ENCODE results near the gene GARS1.
A peak's percentile ranks its signal among the peaks of the same experiment; 100 is the strongest.
"Not testable (repeated sequence)": the region's sequence is repeated elsewhere in the genome, so short reads cannot be mapped to it uniquely, and the experiment has no call there.

Gene GARS1, protein sequence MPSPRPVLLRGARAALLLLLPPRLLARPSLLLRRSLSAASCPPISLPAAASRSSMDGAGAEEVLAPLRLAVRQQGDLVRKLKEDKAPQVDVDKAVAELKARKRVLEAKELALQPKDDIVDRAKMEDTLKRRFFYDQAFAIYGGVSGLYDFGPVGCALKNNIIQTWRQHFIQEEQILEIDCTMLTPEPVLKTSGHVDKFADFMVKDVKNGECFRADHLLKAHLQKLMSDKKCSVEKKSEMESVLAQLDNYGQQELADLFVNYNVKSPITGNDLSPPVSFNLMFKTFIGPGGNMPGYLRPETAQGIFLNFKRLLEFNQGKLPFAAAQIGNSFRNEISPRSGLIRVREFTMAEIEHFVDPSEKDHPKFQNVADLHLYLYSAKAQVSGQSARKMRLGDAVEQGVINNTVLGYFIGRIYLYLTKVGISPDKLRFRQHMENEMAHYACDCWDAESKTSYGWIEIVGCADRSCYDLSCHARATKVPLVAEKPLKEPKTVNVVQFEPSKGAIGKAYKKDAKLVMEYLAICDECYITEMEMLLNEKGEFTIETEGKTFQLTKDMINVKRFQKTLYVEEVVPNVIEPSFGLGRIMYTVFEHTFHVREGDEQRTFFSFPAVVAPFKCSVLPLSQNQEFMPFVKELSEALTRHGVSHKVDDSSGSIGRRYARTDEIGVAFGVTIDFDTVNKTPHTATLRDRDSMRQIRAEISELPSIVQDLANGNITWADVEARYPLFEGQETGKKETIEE

DNA sequence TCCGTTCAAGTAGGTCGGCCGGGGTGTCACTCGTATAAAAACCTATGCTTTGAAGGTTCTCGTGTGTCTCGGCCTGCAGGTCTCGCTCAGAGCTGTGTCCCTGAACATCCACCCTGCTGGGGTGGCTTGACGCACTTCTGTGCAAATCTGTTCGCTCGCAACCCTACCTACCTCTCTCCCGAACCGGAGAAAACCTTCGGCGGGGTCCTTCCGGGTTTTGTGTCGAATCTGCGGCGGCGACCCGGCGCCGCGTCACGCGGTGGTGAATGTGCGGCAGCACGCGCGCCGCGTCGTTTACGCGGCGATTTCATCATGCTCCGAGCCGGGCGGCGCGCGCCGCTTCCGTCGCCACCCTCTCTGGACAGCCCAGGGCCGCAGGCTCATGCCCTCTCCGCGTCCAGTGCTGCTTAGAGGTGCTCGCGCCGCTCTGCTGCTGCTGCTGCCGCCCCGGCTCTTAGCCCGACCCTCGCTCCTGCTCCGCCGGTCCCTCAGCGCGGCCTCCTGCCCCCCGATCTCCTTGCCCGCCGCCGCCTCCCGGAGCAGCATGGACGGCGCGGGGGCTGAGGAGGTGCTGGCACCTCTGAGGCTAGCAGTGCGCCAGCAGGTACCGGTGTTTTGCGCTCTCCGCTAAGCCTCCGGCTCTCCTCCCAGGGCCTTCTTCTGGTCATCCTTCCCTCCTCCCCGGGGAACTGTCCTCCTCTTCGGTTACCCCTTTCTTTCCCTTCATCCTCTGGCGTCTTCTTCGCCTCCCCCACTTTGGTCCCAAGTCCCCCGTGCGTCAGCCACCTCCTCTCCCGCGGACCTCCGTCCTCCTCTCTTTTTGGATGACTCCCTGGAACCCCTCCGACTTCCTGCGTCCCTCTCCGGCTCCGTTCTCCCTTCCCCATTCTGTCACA, at the start of gene GARS1:
GARS1 (plus strand) TSS at position 339 of the 896 bp plus-strand sequence; CDS start at position 383, 44 bp downstream.
- peak; percentile 87 for DNase-seq

DNA sequence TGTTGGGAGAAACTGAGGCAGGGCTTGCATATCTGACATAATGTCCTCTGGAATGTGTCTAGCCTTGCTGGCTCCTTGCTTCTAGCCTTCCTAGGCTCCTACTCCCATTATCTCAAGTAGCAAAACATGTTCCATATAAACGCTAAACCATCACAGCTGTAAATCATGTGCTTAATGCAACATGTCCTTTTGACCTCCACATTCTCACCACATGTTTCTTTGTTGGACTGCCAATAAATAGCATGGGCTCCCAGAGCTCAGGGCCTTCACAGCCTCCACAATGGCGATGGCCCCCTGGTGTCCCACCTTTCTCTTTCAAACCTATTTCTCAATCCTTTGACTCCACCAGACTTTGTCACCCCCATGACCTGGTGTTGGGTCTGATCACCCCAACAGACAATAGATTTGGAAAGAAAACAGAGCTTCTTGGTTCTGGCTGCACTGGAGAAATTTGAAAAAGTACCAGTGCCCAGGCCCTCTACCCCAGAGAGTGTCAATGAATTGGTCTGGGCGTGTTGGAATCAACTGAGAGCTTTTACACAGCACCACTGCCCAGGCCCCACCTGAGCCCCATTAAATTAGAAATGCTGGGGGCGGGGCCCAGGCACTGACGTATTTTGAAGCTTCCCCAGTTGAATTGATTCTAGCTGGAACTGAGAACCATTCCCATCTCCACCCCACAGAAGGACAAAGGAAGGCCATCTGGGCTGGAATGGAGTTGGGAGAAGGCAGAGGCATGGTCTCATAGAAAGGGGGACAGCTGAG, 48.7 kb upstream of the GARS1 start:
- DNase-seq: no peak

DNA sequence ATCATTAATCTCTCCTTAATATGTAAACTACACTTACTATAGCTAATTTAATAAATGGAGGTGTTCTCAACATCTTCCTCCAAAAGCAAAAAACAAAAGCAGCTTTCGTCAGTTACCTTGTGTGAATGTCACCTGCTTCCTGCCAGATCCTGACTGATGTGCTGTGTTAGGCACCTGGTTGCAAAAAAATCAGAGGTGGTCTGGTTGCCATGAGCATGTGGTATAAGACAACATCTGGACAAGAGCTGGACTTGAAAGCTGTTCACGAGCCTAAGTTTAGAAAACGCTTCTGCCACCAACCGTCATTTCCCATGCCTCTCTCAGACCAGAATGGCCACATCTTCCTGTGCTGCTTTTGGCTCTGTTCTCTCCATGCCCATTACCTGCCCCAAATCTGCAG, 48.1 kb upstream of the GARS1 start:
- DNase-seq: no peak

DNA sequence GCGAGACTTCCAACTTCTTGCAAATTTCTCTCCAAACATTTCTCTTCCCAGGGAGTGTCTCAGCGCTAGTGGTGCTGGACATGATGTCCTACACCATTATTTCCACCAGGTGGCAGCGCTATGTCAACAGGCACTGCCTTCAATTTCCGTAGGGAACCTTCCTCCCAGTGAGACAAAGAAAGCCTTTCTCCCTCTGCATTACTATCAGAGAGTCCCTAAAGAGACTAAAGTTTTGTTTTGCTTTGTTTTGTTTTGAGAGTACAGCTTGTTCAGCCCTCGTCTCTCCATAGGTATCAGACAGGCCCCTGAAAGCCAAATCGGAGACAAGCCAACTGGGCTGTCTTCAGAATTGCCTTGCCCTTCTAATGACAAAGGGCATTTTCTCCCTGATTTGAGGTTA, 45.8 kb upstream of the GARS1 start:
- DNase-seq: peak; percentile 20

DNA sequence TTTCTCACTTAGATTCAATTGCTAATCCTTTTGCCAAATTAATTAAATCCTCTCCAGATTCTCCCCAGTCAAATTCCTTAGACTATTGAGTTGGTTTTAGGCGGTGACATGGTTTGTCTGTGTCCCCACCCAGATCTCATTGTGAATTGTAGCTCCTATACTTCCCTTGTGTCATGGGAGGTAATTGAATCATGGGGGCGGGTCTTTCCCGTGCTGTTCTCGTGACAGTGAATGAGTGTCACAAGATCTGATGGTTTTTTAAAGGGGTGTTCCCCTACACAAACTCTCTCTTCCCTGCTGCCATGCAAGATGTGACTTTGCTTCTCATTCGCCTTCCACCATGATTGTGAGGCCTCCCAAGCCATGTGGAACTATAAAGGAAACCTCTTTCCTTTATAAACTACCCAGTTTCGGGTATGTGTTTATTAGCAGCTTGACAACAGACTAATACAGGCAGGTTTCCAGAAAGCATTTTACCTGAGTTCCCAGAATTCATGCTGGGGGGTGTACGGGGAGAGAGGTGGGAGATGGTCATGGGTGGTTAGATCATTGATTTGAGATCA, 44.7 kb upstream of the GARS1 start:
- DNase-seq: no peak

DNA sequence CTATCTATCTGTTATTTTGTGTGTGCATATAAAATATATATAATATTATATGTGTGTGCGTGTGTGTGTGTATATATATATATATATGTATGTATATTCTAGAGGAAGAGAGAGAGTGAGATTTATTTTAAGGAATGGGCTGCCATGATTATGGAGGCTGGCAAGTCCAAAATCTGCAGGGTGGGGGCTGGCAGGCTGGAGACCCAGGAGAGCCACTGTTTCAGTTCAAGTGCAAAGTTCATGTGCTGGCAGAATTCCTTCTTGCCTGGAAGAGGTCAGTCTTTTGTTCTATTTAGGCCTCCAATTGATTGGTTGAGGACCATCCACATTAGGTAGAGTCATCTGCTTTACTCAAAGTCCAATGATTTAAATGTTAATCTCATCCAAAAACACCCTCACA, 42.3 kb upstream of the GARS1 start:
- DNase-seq: no peak

DNA sequence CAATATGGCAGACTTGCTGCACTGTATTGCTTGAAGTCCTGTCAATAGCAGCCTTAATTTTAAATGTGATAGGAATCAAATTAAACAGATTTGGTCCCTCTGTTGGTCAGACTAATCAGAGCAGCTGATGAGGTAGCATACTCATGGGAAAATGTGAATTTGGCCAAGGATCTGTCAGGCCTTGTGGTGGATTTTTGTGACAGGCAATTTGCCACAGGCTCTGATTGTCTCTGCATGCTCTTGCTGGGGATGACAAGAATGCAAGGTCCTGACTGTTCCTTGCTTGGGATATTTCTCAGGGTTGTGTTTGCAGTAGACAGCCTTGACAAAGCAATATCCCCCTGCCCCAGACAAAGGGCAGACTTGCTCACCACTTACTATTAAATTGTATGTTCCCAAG, 41.5 kb upstream of the GARS1 start:
- DNase-seq: no peak

DNA sequence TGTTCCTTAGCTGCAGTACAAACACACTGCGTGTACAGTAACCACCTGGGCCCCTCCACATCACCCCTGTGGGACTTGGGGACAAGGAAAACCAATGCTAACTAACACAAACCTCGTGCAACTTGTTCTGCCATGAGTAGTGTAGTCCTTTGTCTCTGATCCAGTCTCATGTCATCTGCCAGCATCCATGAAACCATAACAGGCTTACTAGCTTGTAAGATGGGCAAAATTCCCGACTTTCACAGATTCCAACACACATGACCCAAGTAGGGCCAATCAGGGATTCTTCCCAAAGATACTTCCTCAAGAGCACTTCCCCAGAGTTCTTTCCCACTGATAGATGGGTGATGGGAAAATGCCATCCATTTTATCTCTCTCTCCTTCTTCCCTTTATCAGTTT, 41.1 kb upstream of the GARS1 start:
- no peak for DNase-seq

DNA sequence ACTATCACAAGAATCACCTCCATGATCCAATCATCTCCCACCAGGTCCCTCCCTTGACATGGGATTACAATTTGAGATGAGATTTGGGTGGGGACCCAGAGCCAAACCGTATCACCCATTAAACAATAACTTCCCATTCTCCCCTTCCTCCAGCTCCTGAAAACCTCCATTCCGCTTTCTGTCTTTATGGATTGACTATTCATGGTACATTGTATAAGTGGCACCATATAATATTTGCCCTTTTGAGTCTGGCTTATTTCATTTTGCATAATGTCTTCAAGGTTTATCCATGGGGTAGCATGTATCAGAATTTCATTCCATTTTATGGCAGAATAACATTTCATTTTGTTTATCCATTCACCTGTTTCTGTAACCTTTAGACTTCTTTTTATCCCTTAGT, 39.2 kb upstream of the GARS1 start:
- DNase-seq: no peak

DNA sequence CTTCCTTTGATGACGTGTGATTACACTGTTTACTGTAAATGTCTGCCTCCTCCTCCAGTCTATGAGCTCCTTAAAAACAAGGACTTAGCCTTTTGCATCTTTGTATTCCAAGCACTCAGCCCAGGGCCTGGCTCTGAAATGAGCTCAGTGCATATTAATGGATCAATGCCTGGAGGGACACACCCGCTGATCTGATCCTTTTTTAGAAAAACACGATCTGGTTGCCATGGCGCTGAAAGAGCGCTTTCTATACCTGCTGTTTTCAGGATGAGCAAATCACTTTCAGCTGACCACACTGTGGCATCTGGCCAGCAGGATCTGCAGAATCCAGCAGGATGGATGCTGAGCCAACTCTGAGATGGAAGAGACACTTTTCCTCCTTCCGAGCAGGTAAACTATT, 37.8 kb upstream of the GARS1 start:
- DNase-seq: no peak

DNA sequence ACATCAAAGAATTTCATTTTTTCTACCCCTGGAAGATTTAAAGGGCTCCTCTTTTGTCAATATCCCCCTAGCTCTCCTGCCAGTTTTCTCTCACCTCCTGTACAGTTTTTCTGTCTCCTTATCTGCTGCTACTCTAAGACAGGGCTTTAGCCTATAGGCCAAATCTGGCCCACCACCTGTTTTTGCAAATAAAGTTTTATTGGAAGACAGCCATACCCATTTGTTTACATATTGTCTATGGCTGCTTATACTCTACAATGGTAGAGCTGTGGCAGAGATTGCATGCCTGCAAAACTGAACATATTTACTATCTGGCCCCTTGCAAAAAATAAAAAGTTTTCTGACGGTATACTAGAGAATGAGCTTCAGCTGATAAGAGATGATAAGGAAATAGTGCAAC, 37.4 kb upstream of the GARS1 start:
- no peak for DNase-seq

DNA sequence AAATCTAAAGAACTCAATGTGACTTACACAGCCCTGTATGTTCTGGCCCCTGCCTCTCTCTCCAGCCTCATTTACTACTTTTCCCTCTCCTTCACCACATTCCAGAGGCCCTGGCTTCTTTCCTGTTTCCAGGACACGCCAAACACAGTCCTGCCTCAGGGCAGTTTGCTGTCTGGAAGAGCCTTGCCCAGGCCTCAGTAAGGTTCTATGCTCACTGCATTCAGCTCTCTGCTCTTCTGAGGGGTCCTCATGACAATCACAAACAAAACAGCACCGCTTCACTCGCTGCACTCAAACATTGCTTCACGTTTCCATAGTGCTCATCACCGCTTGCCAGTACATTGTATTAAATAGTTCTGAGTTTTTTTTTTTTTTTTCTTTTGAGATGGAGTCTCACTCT, 35.1 kb upstream of the GARS1 start:
- no peak for DNase-seq

DNA sequence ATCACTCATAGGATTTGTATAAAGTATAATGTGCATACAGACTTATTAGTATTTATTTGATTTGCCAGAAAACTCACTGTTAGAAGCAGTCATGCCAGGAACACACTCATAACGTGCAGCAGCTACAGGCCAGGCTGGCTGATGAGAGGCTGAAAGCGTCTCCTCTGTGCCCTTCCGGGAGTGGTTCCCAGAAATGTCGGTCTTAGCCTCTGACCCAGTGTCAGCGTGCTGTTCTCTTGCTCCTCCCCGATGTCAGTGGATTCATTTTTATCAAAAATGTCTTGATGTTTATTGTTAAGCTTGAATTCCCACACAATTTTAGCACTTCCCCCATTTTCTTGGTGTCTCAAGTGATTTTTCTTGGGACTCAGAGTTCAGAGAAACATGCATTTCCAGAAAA, 33.3 kb upstream of the GARS1 start:
- no peak for DNase-seq

DNA sequence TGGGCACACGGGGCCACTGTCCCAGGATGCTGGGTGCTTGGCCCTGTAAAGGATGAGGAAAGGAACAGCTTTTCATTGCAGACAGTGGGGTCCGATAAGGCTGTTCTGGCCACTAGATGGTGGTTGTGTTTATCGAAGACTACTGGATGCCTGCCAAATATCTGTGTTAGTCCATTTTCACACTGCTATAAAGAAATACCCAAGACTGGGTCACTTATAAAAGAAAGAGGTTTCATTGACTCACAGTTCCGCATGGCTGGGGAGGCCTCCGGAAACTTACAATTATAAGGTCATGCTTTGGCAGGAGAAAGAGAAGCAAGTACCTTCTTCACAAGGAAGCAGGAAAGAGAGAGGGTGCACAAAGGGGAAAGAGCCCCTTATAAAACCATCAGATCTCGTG, 32.2 kb upstream of the GARS1 start:
- DNase-seq: no peak

DNA sequence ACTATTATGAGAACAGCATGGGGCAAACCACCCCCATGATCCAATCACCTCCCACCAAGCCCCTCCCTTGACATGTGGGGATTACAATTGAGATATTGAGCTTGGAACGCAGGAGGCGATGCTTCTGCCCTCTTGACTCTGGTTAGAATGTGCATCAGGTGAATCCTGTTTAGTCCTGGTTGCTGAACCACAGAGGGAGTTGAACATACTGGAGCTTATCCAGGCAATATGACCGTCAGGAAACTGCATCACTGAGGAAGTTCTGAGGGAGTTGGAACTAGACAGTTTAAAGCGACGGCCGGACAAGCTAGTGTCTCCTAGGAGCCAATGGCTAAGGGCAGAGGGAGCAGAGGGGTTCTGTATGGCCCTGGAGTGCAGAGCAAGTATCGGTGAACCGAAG, 31.8 kb upstream of the GARS1 start:
- DNase-seq: no peak

DNA sequence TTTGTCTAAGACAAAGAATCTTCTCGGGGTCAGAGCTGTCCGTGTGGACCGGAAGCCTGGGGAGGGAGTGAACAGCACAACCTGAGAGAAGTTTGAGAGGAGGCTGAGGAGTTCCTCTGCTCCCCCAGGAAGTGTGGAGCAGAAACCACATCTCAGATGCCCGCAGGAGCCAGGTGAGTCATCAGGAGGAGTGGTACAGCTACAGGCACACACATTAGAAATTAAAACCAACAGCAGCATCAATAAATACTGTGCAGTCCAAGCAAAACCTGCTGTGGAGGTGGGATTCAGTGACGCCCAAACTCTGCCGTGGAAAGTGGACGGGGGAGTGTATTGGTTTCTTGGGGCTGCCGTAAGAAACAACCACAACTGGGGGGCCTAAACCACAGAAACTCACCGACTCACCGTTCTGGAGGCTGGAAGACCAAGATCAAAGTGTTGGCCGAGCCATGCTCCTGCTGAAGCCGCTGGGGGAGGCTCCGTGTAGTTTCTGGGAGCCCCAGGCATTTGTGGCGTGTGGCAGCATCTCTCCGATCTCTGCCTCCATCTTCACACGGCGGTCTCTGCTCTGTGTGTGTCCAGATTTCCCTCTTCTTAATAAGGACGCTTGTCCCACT, 31.2 kb upstream of the GARS1 start:
- no peak for DNase-seq

DNA sequence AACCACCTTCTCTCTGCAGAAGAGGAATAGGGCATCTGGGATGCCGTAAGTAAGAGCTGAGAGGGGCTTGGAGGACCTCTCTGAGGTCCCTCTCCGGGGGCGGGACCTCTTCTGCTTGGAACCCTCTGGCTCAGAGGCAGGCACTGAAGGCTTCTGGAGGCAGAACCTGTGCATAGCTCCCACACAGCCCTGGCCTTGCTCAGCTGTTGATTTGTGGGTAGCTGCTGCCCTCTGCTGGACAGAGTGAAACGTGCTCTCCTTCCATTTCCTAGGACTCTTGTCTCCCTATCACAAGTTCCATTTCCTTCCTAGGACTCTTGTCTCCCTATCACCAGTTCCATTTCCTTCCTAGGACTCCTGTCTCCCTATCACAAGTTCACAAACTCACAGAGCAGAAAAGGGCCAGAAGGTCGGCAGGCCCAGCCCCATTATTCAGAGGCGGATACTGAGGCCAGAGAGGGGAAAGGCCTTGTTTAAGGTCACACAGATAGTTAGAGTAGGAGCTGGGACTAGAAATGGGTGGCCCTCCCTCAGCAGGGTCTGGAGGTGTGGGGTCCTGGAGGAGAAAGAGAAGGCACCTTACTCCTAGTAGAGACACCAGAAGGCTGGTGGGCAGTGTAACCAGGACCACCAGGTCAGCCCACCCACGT, 30.3 kb upstream of the GARS1 start:
- peak; percentile 74 for DNase-seq

DNA sequence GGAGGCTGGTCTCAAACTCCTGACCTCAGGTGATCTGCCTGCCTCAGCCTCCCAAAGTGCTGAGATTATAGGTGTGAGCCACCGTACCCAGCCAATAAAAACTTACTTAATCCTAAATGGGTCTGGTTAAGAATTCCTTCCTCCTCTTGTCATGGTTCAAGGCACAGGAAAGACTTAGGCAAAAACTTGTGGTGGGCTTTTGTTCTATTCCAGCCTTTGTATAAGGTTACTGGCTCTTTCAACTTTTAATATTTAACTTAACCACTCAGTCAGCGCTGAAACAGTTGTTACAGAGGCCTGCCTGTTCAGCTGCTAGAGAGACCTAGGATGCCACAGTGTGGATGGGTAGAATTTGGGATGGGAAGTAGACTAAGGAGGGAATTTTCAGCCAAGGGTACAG, 28.1 kb upstream of the GARS1 start:
- no peak for DNase-seq

DNA sequence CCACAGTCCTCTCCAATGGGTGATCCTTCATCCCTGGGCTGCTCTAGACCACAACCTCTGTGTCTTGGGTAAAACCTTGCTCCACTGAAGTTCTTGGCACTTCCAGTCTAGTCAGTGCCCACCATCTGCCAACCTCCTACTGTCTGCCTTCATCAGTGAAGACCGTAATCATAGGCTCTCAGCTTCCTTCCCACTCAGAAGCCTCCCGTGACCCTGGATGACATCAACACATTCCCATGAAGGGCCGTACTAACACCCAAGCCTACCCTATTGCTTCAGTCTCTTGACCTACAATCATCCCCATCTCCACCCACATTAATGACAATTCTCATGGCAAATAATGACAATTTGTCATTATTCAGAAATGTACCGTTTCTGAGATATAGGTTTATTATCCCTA, 27.6 kb upstream of the GARS1 start:
- no peak for DNase-seq

DNA sequence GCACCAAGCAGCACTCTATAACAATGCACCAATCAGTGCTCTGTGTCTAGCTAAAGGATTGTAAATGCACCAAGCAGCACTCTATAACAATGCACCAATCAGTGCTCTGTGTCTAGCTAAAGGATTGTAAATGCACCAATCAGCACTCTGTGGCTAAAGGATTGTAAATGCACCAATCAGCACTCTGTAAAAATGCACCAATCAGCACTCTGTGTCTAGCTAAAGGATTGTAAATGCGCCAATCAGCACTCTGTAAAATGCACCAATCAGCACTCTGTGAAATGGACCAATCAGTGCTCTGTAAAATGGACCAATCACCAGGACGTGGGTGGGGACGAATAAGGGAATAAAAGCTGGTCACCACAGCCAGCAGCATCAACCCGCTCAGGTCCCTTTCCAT, 24.4 kb upstream of the GARS1 start:
- not testable (repeated sequence) for DNase-seq

DNA sequence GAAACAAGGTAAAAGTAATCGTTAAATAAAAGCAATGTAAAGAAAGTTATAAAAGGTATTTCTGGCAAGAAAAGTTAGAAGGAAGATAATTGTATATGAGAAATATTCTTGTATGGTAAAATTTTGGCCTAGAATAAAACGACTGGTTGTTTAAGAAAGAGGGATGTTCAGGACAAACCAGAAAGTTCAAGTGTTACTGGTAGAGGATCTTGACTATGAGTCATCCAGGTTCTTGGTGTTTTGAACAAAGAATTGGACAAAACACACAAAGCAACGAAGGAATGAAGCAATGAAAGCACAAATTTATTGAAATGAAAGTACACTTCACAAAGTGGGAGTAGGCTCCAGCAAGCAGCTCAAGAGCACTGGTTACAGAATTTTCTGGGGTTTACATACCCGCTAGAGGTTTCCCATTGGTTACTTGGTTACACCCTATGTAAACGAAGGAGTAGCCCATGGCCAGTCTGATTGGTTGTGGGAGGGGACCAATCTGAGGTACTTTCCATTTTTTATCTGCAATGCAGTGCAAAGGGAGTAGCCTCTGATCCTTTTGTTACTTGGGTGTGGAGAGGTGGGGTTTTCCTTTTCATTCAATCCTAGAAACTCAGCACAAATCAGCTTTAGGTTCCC, 22.4 kb upstream of the GARS1 start:
- DNase-seq: no peak
